ENCODE results near the gene UBALD1. TPM values are rescaled to one million over a fixed set of nuclear protein-coding genes. Genes with fewer than 3 reads are reported as not detected.

The UBALD1 gene
- total RNA-seq, 1 donor from 2014 or later, result 25.1 TPM

- no peak for DNase-seq (ENCODE audit: low spot score)
Measured at GRCh38 chr16:4647644-4647980, 32.9 kb upstream of the UBALD1 start.

GRCh38 chr16:4646773-4647643, 32.3 kb upstream of the UBALD1 start:
- DNase-seq (ENCODE audit: low spot score), result no peak
- intact Hi-C loops (cut with DNase I), result no loop called here

More at GRCh38 chr16:4647644-4647980, 32.9 kb upstream of the UBALD1 start:
- intact Hi-C loops (cut with DNase I), result no loop called here

GRCh38 chr16:4641895-4642294, 27.2 kb upstream of the UBALD1 start:
- intact Hi-C loops (cut with DNase I), result no loop called here
- no peak for DNase-seq (ENCODE audit: low spot score)

- intact Hi-C loops (cut with DNase I), result no loop called here
- no peak for DNase-seq (ENCODE audit: low spot score)
Measured at GRCh38 chr16:4641306-4641687, 26.6 kb upstream of the UBALD1 start.

- intact Hi-C loops (cut with DNase I), result no loop called here
- no peak for DNase-seq (ENCODE audit: low spot score)
Measured at GRCh38 chr16:4640572-4641305, 26.1 kb upstream of the UBALD1 start.

GRCh38 chr16:4639899-4640509, 25.3 kb upstream of the UBALD1 start:
- no peak for DNase-seq (ENCODE audit: low spot score)
- intact Hi-C loops (cut with DNase I), result no loop called here

- intact Hi-C loops (cut with DNase I), result no loop called here
- DNase-seq (ENCODE audit: low spot score), result no peak
Measured at GRCh38 chr16:4637501-4638166, 22.9 kb upstream of the UBALD1 start.

GRCh38 chr16:4636196-4636595, 21.5 kb upstream of the UBALD1 start:
- no peak for DNase-seq (ENCODE audit: low spot score)
- intact Hi-C loops (cut with DNase I), result no loop called here

- no peak for DNase-seq (ENCODE audit: low spot score)
- intact Hi-C loops (cut with DNase I), result no loop called here
Measured at GRCh38 chr16:4634768-4635167, 20.1 kb upstream of the UBALD1 start.

GRCh38 chr16:4633910-4634635, 19.4 kb upstream of the UBALD1 start:
- intact Hi-C loops (cut with DNase I), result no loop called here
- DNase-seq (ENCODE audit: low spot score), result no peak

GRCh38 chr16:4631444-4631843, 16.8 kb upstream of the UBALD1 start:
- no peak for DNase-seq (ENCODE audit: low spot score)
- intact Hi-C loops (cut with DNase I), result no loop called here

- intact Hi-C loops (cut with DNase I), result loop anchor here (10.0 kb wide), 2 partner anchors 217 to 327 kb away; partner anchors contain the start of genes GLYR1, SEC14L5 and UBN1
- DNase-seq (ENCODE audit: low spot score), result no peak
Measured at GRCh38 chr16:4628283-4628682, 13.6 kb upstream of the UBALD1 start.

- intact Hi-C loops (cut with DNase I), result loop anchor here (10.0 kb wide), 2 partner anchors 218 to 328 kb away; partner anchors contain the start of genes GLYR1, SEC14L5 and UBN1
- DNase-seq (ENCODE audit: low spot score), result no peak
Measured at GRCh38 chr16:4626396-4626795, 11.7 kb upstream of the UBALD1 start.

GRCh38 chr16:4625560-4626159, 11.0 kb upstream of the UBALD1 start:
- no peak for DNase-seq (ENCODE audit: low spot score)
- intact Hi-C loops (cut with DNase I), result loop anchor here (10.0 kb wide), 2 partner anchors 219 to 329 kb away; partner anchors contain the start of genes GLYR1, SEC14L5 and UBN1

GRCh38 chr16:4624827-4625559, 10.3 kb upstream of the UBALD1 start:
- peak; percentile 87 for DNase-seq (ENCODE audit: low spot score)
- intact Hi-C loops (cut with DNase I), result loop anchor here (10.0 kb wide), 2 partner anchors 220 to 330 kb away; partner anchors contain the start of genes GLYR1, SEC14L5 and UBN1

- DNase-seq (ENCODE audit: low spot score), result peak; percentile 97
- intact Hi-C loops (cut with DNase I), result loop anchor here (10.0 kb wide), 2 partner anchors 221 to 331 kb away; partner anchors contain the start of genes GLYR1, SEC14L5 and UBN1
Measured at GRCh38 chr16:4624015-4624826, 9.5 kb upstream of the UBALD1 start, which contains the start of gene MGRN1. Gene MGRN1, plus strand, starts transcription at chr16:4624826. Its CDS starts 135 bp downstream, at chr16:4624961.

GRCh38 chr16:4623593-4623992, 8.9 kb upstream of the UBALD1 start:
- intact Hi-C loops (cut with DNase I), result loop anchor here (10.0 kb wide), 2 partner anchors 221 to 331 kb away; partner anchors contain the start of genes GLYR1, SEC14L5 and UBN1
- no peak for DNase-seq (ENCODE audit: low spot score)

Measured in cardiac septum (tissue), 1 donor.